GM21447 (cell line): Measurements from ENCODE around the gene PES1.
"Not testable (repeated sequence)": the region's sequence is repeated elsewhere in the genome, so short reads cannot be mapped to it uniquely, and the experiment has no call there.

Experiments
- ATAC-seq: cut with Tn5 transposase; IDR thresholded peaks from one replicate; pipeline ENCODE4 v1.9.1; 2021; ENCODE audit not compliant: unreplicated experiment

PES1 gene

DNA sequence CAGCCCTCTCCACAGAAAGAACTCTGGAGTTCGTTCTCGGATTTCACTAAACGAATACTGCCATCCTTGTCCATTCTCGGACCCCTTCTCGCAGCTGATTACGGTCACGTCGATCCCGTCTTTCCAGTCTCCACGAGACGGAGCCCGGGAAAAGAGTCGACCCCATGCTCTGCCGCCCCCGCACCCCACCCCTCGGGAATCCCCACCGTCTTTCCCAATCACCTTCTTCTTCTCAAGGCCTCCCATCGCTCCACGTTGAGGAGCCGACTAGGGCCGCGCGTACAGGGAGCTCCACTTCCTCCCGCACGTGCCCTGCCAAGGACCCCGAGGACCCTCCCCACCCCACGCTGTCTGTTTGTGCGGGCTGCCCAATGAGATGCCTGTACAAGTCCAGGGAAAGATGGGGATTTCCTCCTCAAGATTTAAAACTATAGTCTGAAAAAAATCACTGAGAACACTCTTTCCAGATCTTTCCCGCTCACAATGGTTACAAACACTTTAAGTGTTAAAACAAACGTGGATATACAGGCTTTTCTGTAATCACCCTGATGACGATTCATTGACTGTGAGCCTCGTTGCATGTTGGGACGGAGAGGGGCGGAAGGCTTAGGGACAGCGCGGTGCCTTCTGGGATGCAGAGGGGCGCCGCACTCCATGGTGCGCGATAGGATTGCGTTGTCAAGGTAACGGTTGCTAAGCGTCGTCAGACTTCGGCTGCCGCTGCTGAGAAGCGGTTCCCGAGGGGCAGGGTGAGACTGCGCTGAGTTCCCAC lies at the start of gene PES1:
TSS of gene PES1 (minus strand) at position 323 of the 772 bp plus-strand sequence. CDS start at position 246, 77 bp downstream.
- ATAC-seq = peak; percentile 94

DNA sequence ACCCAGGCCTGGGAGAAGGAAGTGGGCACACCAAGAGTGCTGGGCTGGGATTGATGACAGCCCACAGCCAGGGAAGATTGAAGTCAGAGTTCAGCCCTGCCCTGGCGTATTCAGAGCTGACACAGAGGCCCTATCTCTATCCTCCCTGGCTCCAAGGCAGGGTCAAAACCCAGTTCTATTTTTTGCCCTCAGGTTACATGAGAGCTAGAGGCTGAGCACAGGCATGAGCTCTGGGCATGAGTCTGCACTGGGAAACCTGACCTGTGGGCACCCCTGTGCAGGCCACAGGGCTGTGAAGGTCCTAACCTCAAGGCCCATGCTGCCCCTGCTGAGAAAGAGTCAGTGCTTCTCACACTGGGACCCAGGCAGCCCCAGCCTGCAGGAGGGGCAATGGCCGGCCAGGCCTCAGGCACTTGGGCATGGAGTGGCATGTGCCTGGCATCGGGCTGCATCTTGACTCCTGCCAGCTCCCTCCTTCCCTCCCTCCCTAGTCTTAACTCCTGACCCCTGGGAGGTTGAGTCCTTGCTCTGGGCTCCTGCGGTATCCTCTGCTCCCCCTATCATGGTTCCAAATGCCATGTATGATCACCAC lies 49.2 kb upstream of the PES1 start:
- ATAC-seq = no peak

DNA sequence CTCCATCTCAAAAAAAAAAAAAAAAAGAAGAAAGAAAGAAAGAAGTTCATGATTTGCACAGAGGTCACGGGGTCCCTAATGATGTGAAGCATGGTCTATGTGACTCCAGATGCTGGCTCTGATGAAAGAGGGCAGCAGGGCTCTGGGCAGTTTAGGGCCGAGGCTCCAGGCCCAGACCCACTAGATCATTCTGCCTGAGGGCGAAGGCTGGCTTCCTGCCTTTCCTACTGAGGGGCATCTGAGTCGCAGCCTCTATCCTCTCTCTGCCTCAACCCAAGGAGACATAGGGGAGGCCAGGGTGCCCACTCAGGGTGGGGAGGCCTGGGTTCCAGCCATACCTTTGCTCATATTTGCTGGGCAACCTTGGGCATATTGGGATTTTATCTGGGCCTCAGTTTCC lies 48.7 kb upstream of the PES1 start:
- ATAC-seq = no peak

GRCh38 chr22:30637701-30638114 lies 46.0 kb upstream of the PES1 start:
- no peak for ATAC-seq

- ATAC-seq = no peak
Measured at GRCh38 chr22:30636226-30637077, 44.7 kb upstream of the PES1 start.

DNA sequence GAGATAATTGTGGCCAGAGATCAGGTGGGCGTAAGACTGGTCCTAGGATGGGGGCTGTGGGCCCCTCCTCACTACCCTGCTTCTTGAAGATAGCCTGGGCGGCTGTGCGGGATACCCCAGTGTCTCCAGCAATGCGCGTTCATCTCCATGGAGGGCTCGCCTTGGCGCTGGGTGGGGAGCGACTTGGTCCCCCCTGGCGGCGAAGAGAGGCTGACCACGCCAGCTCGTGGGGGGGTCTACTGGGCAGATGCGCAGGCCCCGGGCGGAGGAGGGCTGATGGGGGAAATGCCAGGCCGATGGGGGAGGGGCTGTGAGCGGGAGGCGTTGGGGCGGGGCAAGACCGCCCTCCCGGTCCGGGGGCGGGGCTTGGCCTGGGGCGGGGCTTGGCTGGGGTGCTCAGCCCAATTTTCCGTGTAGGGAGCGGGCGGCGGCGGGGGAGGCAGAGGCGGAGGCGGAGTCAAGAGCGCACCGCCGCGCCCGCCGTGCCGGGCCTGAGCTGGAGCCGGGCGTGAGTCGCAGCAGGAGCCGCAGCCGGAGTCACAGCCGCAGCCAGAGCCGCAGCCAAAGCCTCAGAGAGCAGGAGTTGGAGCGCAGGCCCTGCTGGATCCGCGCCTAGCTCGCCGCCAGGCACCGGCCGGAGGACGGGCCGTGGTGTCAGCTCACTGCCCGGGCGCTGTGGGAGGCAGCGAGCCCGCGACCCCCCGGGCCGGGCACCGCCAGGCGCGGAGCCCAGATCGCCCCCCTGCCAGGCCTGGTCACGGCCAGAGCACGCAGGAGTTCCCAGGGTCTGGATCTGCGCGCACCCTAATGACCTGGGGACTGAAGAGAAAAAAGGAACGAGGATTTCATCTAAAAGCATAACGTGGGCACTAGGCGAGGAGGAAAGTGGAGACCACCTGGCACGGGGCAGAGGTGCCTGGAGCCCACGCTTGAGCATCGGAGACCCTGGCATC lies 43.8 kb upstream of the PES1 start, which contains the start of gene SLC35E4:
TSS of gene SLC35E4 (plus strand) at position 509 of the 953 bp plus-strand sequence. CDS start 670 bp downstream, outside the sequence.
- ATAC-seq = peak; percentile 56

DNA sequence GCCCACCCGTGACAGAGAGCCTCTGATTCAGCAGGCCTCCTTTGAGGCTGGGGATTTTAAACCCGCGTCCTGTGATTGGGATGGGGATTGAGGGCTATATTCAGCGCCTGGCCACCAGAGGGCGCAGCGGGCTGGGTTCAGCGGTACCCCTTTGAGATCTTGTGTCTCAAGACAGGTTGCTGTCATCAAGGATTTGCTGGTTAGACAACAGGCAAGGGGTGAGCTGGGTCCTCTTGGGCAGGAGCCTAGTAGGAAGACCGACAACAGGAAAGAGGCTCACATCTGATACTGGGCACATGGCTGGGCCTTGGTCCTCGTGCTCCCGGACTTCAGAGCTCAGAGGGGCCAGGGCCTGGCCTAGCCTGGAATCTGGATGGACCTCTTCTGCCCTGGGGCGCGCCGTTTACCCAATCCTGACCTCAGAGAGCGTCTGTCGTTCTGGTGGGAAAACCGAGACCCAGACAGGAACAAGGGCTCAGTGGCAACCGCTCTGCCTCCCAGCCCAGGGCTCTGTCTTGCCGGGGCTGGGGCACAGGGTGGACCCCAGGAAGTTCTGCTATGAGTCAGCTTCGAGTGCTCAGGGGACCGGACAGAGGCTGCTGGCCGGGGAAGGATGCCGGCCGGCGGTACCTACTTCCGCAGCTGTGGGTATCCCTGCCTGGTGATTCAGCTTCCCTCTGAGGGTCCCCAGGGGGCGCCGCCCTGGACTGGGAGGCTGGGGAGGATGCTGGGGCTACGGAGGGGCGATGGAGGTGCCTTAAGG lies 42.9 kb upstream of the PES1 start:
- ATAC-seq = peak; percentile 56

- not testable (repeated sequence) for ATAC-seq
Measured at GRCh38 chr22:30631469-30631868, 39.8 kb upstream of the PES1 start.

- ATAC-seq = no peak
Measured at GRCh38 chr22:30628491-30628890, 36.8 kb upstream of the PES1 start.

- no peak for ATAC-seq
Measured at GRCh38 chr22:30627471-30627870, 35.8 kb upstream of the PES1 start.

DNA sequence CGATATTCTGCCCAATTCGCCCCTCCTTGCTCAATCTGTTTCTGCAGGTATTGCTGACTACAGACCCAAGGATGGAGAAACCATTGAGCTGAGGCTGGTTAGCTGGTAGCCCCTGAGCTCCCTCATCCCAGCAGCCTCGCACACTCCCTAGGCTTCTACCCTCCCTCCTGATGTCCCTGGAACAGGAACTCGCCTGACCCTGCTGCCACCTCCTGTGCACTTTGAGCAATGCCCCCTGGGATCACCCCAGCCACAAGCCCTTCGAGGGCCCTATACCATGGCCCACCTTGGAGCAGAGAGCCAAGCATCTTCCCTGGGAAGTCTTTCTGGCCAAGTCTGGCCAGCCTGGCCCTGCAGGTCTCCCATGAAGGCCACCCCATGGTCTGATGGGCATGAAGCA lies 34.7 kb upstream of the PES1 start:
- ATAC-seq = no peak

DNA sequence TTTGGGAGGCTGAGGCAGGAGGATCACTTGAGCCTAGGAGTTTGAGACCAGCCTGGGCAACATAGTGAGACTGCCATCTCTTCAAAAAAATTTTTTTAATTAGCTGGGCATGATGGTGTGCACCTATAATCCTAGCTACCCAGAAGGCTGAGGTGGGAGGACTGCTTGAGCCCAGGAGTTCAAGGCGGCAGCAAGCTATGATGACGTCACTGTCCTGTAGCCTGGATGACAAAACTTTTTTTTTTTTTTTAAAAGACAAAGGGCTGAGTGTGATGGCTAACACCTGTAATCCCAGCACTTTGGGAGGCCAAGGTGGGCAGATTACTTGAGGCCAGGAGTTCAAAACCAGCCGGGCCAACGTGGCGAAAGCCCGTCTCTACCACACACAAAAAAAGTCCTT lies 28.2 kb upstream of the PES1 start:
- not testable (repeated sequence) for ATAC-seq

DNA sequence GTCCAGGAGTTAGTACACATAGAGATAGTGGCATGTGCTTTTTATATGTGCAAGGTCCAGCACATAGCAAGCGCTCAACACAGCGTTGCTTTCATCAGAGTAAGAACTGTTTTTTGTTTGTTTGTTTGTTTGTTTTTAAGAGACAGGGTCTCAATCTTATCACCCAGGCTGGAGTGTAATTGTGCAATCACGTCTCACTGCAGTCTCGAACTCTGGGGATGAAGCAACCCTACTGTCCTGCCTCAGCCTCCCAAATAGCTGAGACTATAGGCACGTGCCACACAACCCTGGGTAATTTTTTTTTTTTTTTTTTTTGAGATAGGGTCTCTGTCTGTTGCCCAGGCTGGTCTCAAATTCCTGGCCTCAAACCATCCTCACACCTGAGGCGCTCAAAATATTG lies 26.1 kb upstream of the PES1 start:
- no peak for ATAC-seq

DNA sequence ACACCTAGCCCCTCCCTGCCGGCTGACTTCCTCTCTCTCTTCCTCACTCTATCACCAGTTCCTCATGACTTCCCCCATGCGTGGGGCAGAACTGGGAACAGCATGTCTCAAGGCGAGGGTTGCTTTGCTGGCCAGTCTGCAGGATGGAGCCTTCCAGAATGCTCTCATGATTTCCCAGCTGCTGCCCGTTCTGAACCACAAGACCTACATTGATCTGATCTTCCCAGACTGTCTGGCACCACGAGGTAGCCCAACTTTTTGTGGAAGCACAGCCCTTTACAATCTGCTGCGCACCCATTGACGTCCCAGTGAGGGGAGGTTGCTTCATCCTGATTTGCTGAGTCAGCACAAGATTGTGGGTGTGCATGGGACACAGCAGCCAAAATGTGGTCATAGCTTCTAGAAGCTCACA lies 23.8 kb upstream of the PES1 start:
- ATAC-seq = no peak

GRCh38 chr22:30614879-30615278 lies 23.2 kb upstream of the PES1 start:
- no peak for ATAC-seq

DNA sequence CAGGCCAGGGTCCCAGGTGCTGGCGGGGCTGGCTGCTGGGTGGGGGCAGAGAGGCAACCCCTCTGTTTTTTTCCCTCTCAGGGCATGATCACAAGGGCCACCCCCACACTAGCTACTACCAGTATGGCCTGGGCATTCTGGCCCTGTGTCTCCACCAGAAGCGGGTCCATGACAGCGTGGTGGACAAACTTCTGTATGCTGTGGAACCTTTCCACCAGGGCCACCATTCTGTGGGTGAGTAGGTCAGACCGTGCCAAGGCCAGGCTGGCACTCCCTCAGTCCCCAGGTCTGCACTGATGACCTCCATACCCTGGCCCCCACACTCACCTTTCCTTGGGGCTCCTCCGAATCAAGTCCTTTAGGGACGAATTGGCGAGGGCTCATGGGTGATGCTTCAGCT lies 22.6 kb upstream of the PES1 start:
- ATAC-seq = no peak

GRCh38 chr22:30612789-30613188 lies 21.1 kb upstream of the PES1 start:
- no peak for ATAC-seq

DNA sequence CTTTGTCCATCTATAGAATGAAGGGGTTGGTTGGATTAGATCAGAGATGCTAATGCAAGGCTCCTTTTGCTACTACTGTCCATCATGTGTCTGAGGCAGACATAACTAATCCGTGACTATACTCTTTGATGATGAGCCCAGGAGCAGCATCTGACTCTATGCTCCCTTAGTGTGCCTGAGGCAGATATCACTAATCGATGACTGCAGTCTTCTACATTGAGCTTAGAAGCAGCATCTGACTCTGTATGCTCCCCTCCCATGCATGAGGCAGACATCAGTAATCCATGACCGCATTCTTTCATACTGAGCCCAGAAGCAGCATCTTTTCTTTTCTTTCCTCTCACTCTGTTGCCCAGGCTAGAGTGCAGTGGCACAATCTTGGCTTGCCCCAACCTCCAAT lies 19.5 kb upstream of the PES1 start:
- ATAC-seq = no peak

DNA sequence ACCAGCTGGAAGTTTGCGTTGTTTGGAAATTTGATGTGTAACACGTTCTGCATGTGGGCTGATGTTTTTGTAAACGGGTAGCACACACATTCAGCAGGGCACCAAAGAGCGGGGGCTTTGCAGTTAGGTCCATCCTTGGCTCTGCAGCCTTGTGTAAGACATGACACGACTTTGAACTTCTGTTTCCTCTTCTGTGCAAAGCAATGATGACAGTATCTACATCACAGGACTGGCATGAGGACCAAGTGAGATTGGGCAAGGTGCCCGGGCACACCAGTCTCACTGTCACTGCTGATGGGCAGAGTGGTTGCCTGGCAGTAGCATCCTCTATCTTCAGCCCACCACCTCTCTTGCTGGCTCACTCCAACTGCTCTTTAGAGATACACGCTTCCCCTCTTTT lies 18.6 kb upstream of the PES1 start:
- ATAC-seq = no peak
